DND-41 (cell line): Measurements from ENCODE around the gene PALD1.

Source experiments
- ATAC-seq: fragments of 200-7000 bp; cut with Tn5 transposase; 3 replicates; pipeline ENCODE4 v1.9.1; 2021; ENCODE audit warnings: low read depth; ENCODE audit not compliant: insufficient read depth
- DNase-seq: peaks from one replicate; pipeline ENCODE4 v3.0.0-alpha.2; 2020
- H2AFZ ChIP-seq: 2 replicates; pipeline ENCODE4 v1.6.0; 2012; ENCODE audit warnings: low read depth, low read length
- H3K27ac ChIP-seq: 2 replicates; pipeline ENCODE4 v1.5.1; 2012; ENCODE audit warnings: low read length, inconsistent platforms
- H3K27me3 ChIP-seq: fragments of 200-600 bp; sonication (generic); 2 replicates; pipeline ENCODE4 v1.6.0; 2012; ENCODE audit warnings: low read length, mild to moderate bottlenecking, inconsistent platforms; ENCODE audit not compliant: insufficient read depth, poor library complexity
- H3K36me3 ChIP-seq: 2 replicates; pipeline ENCODE4 v1.5.1; 2012; ENCODE audit warnings: low read length, inconsistent platforms; ENCODE audit not compliant: insufficient read depth
- H3K4me1 ChIP-seq: 2 replicates; pipeline ENCODE4 v1.5.1; 2012; ENCODE audit warnings: mild to moderate bottlenecking, low read length; ENCODE audit not compliant: insufficient read depth
- H3K4me2 ChIP-seq: 2 replicates; pipeline ENCODE4 v1.6.0; 2012; ENCODE audit warnings: mild to moderate bottlenecking, moderate library complexity, low read length, inconsistent platforms; ENCODE audit not compliant: insufficient read depth
- H3K4me3 ChIP-seq, 2 experiments: fragments of 200-600 bp in 1 of 2; shearing (Covaris generic) in 1 of 2; 2 replicates each; pipeline ENCODE4 v1.5.1; 2012 to 2016; ENCODE audit warnings: inconsistent platforms in 2 of 2, low read length in 2 of 2, mild to moderate bottlenecking in 2 of 2, low read depth in 1 of 2, moderate library complexity in 1 of 2
- H3K79me2 ChIP-seq: 2 replicates; pipeline ENCODE4 v1.6.0; 2012; ENCODE audit warnings: low read length, inconsistent platforms; ENCODE audit not compliant: insufficient read depth
- H3K9ac ChIP-seq: 2 replicates; pipeline ENCODE4 v1.6.0; 2012; ENCODE audit warnings: low read depth, mild to moderate bottlenecking, inconsistent platforms, low read length, moderate library complexity
- H3K9me3 ChIP-seq: 2 replicates; pipeline ENCODE4 v1.5.1; 2012; ENCODE audit warnings: low read length, moderate library complexity, mild to moderate bottlenecking, inconsistent platforms; ENCODE audit not compliant: insufficient read depth, severe bottlenecking
- H4K20me1 ChIP-seq: 2 replicates; pipeline ENCODE4 v1.6.0; 2012; ENCODE audit warnings: low read length; ENCODE audit not compliant: insufficient read depth
- CTCF ChIP-seq: IDR thresholded peaks from 2 replicates; pipeline ENCODE4 v1.5.1; 2012; ENCODE audit warnings: borderline replicate concordance, low read length, moderate library complexity, mild to moderate bottlenecking; ENCODE audit not compliant: poor library complexity, severe bottlenecking; ENCODE audit errors: extremely low read depth
- EZH2 ChIP-seq: IDR thresholded peaks from 3 replicates; pipeline ENCODE4 v1.6.1; 2012; ENCODE audit warnings: borderline replicate concordance, low read depth, mild to moderate bottlenecking, moderate library complexity, low read length, inconsistent platforms; ENCODE audit not compliant: severe bottlenecking

PALD1 gene

GRCh38 chr10:70615211-70615610 is 136.6 kb downstream of the PALD1 start:
- H3K27me3 ChIP-seq, result no peaks in the 10 kb centered on the region
- no peak for ATAC-seq
- H4K20me1 ChIP-seq, result no peaks in the 10 kb centered on the region
- H3K4me2 ChIP-seq, result no peak overlapping the region
- no peak overlapping the region for H3K4me3 ChIP-seq
- H3K36me3 ChIP-seq, result no peaks in the 10 kb centered on the region
- no peaks in the 10 kb centered on the region for H3K4me1 ChIP-seq
- no peak overlapping the region for H3K9ac ChIP-seq
- H3K9me3 ChIP-seq, result peaks cover 4% of the 10 kb centered on the region
- no peak overlapping the region for H2AFZ ChIP-seq
- no peak for DNase-seq
- no peak overlapping the region for H3K27ac ChIP-seq
- no peaks in the 10 kb centered on the region for H3K79me2 ChIP-seq
- TF ChIP-seq CTCF (no peak), EZH2 (no peak)

DNA sequence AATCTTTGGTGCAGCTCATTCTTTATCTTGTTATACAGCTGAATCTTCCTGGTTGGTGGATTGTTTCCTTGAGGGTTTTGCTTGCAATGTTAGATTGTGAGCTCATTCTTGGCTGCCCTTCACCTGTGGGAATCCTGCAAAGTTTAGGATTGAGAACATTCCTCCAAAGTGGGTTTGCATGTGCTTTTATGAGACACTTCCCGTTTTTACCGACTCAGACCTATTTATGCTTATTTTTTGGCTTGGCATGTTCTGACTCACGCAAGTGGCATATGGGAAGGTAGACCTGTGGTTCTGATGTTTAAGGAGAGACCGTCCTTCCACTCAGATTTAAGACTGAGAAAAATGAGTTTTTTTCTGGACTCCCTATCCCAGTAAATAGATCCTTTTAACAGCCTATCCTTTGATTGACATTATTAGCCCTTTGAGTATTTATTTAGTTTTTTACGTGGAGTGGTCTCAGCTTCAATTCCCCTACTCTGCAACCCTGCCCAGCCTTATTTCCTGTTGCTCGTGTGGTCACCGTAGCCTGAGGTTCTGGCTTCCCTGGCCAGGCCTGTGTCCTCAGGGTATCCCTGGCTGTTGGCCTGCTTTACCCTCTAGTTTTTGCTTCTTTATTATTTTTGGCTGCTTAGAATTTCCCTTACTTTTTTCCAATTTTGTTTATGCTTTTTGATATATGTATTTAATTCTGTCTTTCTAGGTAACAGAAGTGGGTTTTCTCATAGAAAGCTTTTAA is 137.4 kb downstream of the PALD1 start:
- no peak overlapping the region for H3K4me2 ChIP-seq
- H3K79me2 ChIP-seq, result no peaks in the 10 kb centered on the region
- H2AFZ ChIP-seq, result no peak overlapping the region
- H3K36me3 ChIP-seq, result no peaks in the 10 kb centered on the region
- no peak overlapping the region for H3K27ac ChIP-seq
- no peaks in the 10 kb centered on the region for H3K4me1 ChIP-seq
- ATAC-seq (no peak), DNase-seq (no peak)
- H3K4me3 ChIP-seq, result no peak overlapping the region
- H3K9ac ChIP-seq, result no peak overlapping the region
- H4K20me1 ChIP-seq, result no peaks in the 10 kb centered on the region
- no peak for TF ChIP-seq CTCF
- TF ChIP-seq EZH2, result no peak
- H3K9me3 ChIP-seq, result peaks cover 6% of the 10 kb centered on the region
- H3K27me3 ChIP-seq, result no peaks in the 10 kb centered on the region

DNA sequence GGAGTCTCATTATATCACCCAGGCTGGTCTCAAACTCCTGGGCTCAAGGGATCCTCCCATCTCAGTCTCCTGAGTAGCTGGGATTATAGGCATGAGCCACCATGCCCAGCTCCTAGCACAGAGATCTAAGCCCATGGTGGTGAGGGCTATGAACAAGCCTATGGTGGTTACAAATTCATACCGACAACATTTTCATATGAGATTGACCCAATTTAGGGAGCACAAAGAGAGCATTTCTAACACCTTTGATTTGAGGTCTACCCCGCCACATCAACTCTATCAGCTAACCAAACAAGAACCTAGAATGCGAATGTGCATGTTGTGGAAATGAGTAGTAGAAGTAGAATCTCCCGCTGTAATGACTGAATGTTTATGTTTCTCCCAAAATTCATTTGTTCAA is 138.2 kb downstream of the PALD1 start:
- Histone ChIP-seq H3K4me2 (no peak overlapping the region), H3K9ac (no peak overlapping the region), H2AFZ (no peak overlapping the region), H3K4me1 (no peaks in the 10 kb centered on the region), H3K79me2 (no peaks in the 10 kb centered on the region), H3K9me3 (peaks cover 6% of the 10 kb centered on the region), H3K4me3 (no peak overlapping the region), H4K20me1 (no peaks in the 10 kb centered on the region), H3K27me3 (no peaks in the 10 kb centered on the region), H3K27ac (no peak overlapping the region), H3K36me3 (no peaks in the 10 kb centered on the region)
- DNase-seq, result no peak
- TF ChIP-seq EZH2 (no peak), CTCF (no peak)
- no peak for ATAC-seq
